SIG-M5 treated with dmso at 0.1 percent for 504 hours (cell line): ENCODE measurements around the gene GAL.

Source experiments
- DNase-seq: peaks from one replicate; lab custom pipeline; 2025; ENCODE audit not compliant: unreplicated experiment; lab: John Stamatoyannopoulos, UW

The GAL gene

GRCh38 chr11:68707527-68707926, 23.2 kb downstream of the GAL start:
- DNase-seq, result no peak

- no peak for DNase-seq
These were observed 24.7 kb downstream of the GAL start for GRCh38 chr11:68709062-68709461.

GRCh38 chr11:68710409-68710808, 26.1 kb downstream of the GAL start:
- DNase-seq, result no peak

DNA sequence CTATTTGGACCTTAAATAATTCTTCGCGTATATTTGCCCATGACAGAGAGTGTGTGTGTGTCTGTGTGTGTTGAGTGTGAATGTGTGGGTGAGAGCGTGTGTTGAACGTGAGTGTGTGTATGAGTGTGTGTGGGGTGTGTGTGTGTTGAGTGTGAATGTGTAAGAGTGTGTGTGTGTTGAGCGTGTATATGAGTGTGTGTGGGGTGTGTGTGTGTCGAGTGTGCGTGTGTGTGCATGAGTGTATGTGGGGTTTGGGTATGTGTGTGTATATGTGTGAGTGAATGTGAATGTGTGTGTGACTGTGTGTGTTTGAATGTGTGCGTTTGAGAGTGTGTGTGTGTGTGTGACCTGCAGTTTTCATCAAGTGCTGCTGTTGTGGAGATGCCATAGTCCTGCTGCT, 26.8 kb downstream of the GAL start:
- no peak for DNase-seq

GRCh38 chr11:68714060-68714856, 29.9 kb downstream of the GAL start:
- no peak for DNase-seq

GRCh38 chr11:68715456-68716122, 31.2 kb downstream of the GAL start:
- no peak for DNase-seq

GRCh38 chr11:68721075-68721474, 36.7 kb downstream of the GAL start:
- no peak for DNase-seq

DNA sequence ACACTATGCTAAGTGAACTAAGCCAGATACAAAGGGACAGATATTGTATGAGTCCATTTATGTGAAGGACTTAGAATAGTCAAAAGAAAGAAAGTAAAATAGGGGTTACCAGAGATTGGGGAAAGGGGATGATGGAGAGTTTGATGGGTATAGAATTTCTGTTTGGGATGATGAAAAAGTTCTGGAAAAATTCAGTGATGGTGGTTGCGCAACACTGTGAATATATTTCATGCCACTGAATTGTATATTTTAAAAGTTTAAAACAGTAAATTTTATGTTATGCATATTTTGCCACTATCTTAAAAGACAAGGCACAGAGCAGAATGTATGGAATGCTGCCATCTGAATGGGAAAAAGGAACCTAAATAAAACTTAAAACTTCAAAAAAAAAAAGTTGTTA, 37.8 kb downstream of the GAL start:
- no peak for DNase-seq

DNA sequence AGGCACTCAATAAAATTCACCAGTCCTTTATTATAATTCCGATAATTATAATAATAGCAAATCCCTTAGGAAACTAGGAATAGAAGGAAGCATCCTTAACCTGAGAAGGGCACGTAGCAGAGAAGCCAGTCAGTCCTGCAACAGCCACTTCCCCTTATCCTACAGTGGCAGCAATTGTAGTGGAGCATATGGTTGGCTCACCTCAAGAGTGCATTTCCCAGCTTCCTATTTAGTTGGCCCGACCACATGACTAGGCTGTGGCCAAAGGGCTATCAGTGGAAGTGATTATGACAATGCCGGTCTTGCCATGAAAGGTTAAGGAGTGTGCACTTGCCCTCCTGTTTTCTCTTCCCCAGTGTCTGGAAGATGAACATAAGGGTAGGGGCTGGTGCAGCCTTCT, 39.9 kb downstream of the GAL start:
- DNase-seq, result peak; percentile 33

DNA sequence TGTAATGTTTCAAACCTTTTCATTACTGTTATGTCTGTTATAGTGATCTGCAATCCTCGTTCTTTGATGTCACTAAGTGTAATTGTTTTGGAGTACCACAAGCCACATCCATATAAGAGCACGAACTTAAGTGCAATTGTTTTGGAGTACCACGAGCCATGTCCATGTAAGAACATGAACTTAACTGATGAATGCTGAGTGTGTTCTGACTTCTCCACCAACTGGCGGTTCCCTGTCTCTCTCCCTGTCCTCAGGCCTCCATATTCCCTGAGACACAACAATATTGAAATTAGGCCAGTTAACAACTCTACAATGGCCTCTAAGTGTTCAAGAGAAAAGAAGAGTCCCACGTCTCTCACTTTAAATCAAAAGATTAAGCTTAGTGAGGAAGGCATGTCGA, 43.4 kb downstream of the GAL start:
- DNase-seq, result no peak

GRCh38 chr11:68734111-68734510, 49.8 kb downstream of the GAL start:
- DNase-seq, result no peak

DNA sequence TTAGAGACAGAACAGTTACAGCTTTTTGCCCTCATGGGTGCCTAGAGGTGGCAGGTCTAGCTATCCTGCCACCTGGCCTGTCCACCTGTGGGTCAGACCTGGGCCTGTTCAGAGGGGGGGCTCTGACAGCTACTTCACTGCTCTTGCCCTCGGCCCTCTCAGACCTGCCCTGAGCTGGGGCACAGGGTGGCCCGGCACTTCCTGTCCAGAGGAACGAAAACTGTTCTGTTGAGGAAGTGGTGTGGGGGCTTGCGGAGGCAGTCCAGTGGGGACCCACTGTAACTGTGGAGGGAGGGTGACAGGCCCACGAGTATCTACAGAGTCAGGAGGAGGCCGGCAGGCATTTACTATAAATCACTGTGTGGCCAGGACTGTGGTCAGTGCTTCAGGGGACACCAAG, 50.8 kb downstream of the GAL start:
- DNase-seq, result no peak

- peak; percentile 70 for DNase-seq
These were observed 51.3 kb downstream of the GAL start for GRCh38 chr11:68735646-68736045.
